ENCODE results near the gene CAMK1. TPM values are rescaled to one million over a fixed set of nuclear protein-coding genes. Genes with fewer than 3 reads are reported as not detected.

CAMK1 gene
- polyA plus RNA-seq (ENCODE audit: insufficient read length in 4 of 4), result 10 to 100 TPM; 18.9 to 22.6 (median 20.0) TPM

DNA sequence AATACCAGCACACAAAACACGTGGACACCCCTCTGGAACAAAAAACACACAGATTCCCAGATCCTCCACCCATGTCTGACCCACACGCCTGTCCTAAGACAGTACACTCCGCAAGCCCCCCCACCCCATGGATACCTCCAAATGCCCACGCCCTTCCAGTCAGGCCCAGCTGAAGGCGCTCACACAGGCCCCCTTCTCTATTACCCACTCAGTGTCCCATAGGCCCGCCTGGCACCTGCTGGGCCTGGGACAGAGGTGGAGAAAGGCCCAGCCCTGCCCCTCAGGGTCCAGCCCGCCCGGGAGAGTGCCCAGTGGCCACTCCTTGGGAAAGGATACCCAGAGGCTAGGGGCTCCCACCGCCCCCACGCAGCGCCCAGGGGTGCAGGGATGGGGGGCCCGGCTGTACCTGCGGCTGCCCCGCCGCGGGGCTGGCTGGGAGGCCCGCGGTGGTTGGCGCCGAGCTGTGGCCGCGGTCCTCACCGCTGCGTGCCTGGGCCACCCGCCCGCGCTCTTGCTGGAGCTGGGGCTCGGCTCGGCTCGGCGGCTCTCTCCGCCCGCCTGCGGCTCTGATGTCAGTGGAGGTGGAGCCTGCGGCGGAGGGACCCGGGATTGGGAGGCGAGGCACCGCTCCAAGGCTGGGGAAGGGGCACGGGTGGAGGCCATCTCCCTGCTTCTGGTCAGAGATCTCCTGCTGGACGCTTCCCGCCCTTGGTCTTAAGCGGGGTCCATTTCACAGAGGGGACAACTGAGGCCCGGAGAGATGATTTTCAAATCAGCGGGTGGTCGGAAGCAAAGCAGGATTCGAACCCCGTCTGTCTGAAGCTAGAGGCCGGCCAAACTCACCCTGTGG lies at the start of gene CAMK1:
Gene CAMK1 (minus strand): TSS at position 522 of the 850 bp plus-strand sequence. CDS start 2,198 bp downstream, outside the sequence.
- DNase-seq (ENCODE audit: low read depth in 4 of 4, low spot score in 3 of 4), result peak in 2 of 4 donors; percentile 31 to 63

DNA sequence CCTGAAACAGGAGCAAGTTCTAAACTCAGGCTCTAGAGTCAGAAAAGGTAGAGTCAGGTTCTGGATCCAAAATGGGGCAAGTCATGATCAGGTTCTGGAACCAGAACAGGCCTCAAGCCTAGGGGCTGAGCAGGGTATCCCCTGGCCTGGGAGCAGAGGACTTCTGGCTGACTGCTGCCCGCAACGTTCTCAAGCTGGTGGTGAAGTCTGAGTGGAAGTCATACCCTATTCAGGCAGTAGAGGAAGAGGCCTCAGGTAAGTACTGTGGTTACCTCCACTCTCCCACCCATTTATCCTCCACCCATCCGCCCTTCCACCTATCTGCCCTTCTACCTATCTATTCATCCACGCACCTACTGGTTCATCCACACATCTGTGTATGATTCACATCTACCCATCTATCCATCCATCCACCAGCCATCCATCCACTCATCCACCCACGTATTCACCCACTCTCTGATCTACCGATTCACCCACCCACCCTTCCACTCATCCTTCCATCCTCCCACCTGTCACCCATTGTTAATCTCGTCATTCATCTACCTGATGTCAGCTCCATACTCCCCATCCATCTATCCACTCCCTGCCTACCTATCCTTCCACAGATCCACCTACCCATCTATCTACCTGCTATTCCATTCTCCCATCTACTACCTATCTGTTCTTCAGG lies 49.1 kb upstream of the CAMK1 start:
- DNase-seq (ENCODE audit: low read depth in 4 of 4, low spot score in 3 of 4), result no peak

DNA sequence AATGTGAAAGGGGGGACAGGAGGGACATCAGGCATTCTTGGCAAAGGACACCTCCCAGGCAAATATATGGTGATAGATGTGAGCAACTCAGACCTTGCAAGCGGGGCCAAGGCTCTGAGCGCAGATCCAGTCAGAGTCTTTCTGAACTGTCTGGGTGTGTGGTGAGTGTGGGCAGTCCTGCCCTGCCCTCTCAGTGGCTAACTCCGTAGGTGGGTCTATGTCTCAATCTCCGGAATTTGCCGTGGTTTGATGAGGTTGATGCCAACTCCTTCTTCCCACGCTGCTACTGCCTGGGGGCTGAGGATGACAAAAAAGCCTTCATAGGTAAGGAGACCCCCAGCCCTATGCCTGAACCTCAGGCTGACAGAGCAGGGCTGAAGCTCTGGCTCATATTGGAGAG lies 47.7 kb upstream of the CAMK1 start:
- DNase-seq (ENCODE audit: low read depth in 4 of 4, low spot score in 3 of 4), result no peak

DNA sequence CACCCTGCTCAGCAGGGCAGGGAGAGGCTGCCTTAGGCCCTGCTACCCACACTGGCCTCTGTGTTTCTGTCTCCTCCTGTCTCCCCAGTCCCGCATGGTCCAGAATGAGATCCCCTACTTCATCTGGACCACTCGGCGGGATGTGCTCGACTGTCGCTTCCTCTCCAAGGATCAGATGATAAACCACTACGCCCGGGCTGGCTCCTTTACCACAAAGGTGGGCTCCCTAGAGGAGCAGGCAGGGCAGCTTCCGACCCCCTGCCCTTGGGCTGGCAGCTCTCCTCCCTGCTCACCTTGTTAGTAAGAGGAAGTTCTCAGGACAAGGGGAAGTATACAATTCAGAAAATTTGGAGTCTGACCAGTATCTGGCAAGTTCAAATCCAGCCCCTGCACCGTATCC lies 46.2 kb upstream of the CAMK1 start:
- no peak for DNase-seq (ENCODE audit: low read depth in 4 of 4, low spot score in 3 of 4)

DNA sequence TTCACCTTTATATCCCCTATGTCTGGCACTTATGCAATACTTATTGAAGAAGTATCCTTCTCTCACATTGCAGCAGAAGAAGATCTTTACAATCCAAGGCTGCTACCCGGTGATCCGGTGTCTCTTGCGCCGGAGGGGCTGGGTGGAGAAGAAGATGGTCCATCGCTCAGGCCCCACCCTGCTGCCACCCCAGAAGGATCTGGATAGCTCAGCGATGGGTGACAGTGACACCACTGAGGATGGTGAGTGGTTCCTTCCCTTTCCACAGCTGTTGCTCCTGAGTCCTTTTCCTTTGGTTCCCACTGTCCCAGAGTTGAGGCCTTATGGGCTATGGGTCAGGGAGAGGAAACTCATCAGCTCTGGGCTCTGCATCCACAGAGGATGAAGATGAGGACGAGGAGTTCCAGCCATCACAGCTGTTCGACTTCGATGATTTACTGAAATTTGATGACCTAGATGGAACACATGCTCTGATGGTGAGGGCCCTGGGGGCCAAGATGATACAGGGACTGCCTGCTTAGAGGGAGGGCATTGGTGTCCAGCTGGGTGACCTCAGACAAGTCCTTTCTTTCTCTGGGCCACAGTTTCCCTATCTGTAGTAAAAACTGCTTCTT lies 43.2 kb upstream of the CAMK1 start:
- DNase-seq (ENCODE audit: low read depth in 4 of 4, low spot score in 3 of 4), result no peak

DNA sequence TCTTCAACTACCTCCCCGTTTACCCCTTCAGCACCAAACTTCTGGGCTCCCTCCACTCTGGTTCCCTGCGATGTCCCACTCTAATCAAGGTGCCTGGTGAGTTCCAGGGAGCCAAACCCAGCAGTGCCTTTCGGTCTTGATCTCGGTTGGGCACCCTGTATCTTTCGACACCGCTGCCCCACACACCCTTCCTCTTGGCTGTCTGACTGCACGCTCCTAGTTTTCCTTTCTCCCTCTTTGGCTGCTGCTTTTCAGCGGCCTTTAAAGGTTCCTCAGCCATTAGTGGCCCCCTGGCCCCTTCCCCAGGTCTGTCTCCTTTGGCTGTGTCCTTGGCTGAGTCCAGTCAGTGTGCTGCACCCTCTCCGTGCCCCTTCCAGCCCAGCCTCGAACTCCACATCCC lies 41.1 kb upstream of the CAMK1 start:
- no peak for DNase-seq (ENCODE audit: low read depth in 4 of 4, low spot score in 3 of 4)

DNA sequence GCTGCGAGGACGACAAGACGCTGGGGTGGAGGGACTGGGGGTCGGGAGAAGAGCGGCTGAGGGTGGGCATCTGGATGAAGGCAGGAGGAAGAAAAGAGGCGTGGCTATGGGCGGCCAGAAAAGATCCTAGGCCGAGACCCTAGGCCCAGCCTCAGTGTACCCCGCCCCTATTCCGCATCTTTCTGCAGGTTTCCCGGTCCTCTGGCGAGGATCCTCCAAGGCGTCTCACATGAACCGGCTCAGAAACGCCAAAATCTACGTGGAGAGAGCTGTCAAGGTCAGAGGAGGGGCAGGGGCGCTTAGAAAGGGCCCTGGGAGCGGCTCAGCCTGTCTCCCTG lies 40.7 kb upstream of the CAMK1 start:
- DNase-seq (ENCODE audit: low read depth in 4 of 4, low spot score in 3 of 4), result no peak

DNA sequence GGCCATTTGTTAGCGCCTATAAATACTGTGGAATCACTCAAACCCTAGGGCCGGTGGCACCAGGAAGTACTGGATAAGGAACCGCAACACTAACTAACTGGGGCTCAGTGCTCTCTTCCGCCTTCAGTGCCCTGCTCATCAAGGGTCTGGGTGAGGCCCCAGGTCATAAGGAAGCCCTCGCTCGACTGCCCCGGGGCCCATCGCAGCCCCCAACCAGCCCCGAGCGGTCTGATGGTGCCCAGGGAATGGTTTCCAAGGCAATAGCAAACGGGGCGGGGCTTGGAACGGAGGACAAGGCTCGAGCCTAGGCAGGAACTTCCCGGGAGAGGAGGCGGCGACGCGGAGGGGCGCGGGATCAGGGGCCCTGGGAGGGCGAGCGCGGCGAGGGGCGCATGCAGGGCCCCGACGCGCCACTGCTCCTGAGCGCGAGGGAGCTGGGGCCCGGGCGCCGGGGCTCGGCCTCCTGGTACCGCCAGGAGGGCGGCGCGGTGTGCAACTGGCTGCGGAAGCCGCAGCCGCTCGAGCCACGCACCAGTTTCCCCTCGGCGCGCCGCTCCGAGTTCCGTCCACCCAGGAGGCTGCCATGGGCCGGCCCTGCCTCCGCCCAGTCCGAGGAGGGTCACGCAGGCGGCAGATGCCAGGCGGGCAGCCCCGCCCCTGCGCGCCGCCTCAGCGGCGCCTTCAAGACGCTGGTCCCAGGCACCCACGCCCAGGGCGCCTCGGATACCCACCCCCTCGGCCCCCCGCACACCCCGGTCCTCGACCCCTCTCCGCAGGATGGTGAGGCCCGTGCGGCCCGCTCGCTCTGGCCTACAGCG lies 40.1 kb upstream of the CAMK1 start, which contains the start of gene TTLL3:
Gene TTLL3 (plus strand): TSS at position 648 of the 818 bp plus-strand sequence. CDS start 400 bp downstream, outside the sequence.
- DNase-seq (ENCODE audit: low read depth in 4 of 4, low spot score in 3 of 4), result peak in 2 of 4 donors; percentile 39 to 57

DNA sequence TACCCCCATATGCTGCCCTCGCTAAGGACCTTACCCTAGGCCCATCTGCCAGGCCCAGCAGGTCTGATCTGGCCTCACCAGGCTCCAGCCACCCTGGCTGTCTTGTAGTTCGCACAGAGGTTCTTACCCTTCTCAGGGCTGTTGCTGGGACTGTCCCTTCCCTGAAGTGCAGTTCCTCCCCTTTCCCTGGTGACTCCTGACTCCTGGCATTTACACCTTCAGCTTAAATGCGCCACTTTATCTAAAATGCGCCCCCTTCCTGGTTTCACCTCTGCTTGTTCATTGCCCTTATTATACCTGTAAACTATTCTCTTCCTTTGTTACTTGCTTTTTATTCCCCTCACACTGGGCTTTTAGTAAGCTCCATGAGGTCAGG lies 39.5 kb upstream of the CAMK1 start:
- no peak for DNase-seq (ENCODE audit: low read depth in 4 of 4, low spot score in 3 of 4)

DNA sequence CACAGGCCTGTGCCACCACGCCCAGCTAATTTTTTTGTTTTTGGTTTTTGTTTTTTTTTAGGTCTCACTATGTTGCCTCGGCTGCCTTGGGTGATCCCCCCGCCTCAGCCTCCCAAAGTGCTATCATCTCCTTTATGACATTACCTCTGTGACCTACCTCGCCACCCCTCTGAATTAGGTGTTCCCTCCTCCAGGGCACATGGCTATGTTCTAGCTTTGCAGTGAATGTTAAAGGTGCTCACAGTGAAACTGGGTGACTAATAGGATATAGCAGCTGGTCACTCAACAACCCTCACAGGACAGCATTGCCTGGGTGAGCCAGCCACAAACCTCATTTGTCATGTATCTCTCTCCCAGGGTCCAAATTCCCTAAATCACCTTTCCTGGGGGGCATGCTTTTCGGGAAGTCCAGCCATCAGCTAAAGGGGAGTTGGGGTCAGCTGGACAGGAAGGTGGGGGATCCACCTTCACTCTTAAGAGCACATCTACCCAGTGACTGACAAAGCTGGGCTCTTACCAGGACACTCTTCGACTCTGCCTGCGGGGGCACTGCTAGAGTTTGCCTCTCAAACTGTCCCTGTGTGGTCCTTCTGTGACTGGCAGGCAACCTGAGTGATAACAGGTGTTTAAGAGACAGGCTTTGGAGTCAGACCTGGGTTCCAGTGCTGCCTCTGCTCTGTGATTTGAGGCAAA lies 38.7 kb upstream of the CAMK1 start:
- DNase-seq (ENCODE audit: low read depth in 4 of 4, low spot score in 3 of 4), result no peak

DNA sequence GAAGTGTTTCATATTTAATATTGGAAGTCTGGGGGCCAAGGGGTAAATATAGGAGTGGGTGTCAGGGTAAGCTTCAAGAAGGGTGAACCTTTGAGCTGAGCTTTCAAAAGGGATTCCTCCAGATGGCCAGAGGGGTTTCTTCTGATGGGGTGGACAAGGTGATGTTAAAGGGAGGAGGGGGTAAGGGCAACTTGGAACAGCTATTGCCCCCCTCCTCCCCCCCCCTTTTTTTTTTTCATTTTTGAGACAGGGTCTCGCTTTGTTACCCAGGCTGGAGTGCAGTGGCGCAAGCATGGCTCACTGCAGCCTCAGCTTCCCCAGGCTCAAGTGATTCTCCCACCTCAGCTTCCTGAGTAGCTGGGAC lies 38.2 kb upstream of the CAMK1 start:
- no peak for DNase-seq (ENCODE audit: low read depth in 4 of 4, low spot score in 3 of 4)

DNA sequence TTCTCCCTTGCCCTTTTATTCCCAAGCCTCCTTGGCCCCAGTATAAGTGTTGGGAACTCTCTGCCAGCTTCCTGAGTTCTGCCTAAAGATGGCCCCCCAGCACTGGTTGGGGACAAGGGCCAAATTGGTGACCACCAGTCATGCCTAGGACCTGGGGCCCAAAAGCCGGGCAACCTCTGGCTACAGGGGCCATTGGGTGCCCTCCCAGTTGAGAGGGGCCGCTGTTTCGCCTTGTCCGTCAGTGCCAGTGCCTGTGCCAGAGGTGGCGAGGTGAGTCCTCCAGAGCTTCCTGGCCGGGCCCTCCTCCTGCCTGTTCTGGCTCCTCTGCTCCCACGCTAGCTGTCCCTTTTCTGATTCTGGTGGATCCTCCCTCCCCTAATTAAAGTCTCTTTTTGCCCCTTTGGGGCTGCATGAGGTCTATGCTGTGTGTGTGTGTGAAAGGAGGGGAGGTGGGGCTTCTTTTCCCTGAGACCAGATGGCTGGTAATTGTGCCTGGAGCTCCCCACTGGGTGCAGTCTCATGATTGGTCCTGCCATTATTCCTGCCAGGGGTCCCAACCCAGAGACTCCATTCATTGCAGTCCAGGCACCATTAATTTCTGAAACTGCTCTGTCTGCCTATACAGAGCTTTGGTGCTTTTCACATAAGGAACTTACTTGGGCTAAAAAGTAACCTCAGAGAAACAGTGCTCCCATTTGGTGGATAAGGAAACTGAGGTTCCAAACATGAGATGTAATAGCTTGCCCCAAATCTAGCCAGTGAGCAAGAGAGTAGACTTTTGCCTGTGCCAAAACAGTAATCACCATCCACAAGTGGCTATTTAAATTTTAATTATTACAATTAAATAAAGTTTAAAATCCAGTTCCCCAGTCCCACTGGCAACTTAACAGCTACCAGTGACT lies 37.2 kb upstream of the CAMK1 start:
- DNase-seq (ENCODE audit: low read depth in 4 of 4, low spot score in 3 of 4), result no peak

DNA sequence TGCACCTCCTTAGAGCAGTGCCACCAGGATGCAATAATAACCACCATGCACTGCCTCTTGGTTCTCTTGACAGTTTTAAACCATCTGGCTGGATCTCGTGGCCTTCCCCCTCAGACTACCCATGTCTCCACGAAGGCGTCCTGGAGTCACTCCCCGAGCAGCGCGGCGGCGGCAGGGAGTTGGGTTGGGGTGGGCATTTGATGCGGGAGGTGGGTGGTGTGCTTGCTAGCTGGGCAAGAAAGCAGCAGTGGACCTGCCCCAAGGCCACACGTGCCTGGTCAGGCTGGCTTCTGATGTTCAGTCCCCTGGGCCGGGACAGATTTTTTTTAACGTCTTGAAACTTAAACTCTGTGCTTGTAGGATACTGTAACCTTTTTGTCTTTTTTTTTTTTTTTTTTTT lies 36.4 kb upstream of the CAMK1 start:
- DNase-seq (ENCODE audit: low read depth in 4 of 4, low spot score in 3 of 4), result no peak

DNA sequence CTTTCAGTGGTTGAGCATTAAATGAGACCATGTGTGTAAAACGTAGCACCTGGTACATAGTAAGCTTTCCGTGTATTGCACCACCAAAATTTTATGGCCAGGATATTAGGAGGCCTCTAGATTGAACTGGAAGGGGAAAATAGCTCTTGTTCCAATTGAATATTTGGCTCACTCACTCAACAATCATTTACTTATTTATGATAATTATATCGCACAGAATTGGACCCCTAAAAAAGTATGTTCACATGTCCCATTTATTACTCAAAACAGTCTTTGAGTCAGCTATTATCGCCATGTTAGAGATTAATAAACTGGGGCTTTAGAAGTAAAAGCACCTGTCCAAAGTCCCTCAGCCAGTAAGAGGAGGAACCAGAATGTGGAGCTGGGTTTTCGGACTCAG lies 35.2 kb upstream of the CAMK1 start:
- DNase-seq (ENCODE audit: low read depth in 4 of 4, low spot score in 3 of 4), result no peak

DNA sequence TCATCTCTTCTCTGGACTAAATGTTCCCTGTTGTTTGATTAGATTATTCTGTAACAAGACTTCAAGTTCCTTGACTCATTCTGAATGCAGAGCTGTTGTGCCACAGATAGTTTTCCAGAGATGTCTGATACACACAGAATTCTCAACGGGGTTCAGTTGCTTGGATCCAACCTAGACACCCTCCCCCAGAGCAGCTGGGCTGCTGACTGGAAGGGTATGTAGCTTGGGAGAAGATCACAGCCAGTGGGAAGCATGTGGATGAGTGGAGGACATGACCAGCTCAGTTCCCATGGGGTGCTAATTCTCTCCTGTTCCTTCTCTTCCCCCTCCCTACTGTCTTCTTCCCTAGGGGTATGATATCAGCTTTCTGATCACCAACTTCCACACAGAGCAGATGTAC lies 33.7 kb upstream of the CAMK1 start:
- no peak for DNase-seq (ENCODE audit: low read depth in 4 of 4, low spot score in 3 of 4)

DNA sequence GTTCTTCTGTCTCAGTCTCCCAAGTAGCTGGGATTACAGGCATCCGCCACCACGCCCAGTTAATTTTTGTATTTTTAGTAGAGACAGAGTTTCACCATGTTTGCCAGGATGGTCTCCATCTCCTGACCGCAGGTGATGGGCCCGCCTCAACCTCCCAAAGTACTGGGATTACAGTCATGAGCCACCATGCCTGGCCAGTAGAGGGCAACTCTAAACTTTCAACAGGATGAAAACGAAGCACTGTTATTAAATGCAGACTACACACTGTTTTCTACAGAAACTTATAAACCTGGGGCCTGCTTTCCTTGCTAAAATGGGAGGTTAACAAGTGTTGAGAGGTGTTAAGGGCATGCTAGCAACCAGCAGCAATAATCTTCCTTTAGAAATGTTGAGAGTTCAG lies 30.8 kb upstream of the CAMK1 start:
- DNase-seq (ENCODE audit: low read depth in 4 of 4, low spot score in 3 of 4), result no peak

DNA sequence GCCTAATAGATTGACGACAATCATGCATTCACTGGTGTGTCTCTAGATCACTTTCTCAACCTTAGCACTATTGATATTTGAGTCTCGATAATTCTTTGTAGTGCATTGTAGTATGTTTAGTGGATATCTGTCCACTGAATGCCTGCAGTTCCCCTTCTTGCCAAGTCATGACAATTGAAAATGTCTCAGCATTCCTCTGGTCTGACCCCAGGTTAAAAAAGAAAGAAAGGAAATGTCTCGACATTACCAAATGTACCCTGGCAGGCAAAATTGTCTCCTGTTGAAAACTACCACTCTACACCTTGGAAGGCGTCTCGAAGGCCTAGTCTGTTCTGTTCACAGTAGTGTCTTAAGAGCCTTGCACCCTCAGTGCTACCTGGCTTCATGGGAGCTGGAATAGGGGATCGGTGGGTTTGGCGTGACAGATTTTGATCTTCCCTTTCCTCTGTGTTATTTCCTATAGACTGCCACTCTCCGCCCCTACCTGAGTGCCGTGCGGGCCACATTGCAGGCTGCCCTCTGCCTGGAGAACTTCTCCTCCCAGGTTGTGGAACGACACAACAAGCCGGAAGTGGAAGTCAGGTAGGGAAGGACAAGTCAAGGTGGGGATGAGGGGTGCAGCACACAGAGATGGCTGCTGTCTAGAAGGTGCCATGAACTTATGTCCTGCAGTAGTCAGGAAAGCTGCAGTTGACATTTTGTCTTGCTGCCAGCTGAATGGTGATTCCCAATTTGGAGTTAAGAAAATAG lies 27.6 kb upstream of the CAMK1 start:
- DNase-seq (ENCODE audit: low read depth in 4 of 4, low spot score in 3 of 4), result no peak

DNA sequence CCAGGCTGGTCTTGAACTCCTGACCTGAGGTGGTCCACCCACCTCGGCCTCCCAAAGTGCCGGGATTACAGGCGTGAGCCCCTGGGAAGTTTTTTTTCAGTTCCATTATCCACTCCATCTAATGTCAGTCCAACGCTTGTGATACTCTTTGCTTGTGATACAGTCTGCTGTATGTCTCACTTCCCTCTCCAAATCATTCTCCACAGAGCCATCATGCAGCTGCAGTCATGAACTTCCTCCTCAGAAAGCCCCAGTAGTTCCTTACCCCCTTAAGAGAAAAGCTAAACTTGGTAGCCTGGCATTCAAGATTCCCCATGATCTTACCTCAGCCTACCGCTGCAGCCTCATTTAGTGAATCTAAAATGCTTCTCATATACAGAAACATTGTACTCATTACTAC lies 25.5 kb upstream of the CAMK1 start:
- DNase-seq (ENCODE audit: low read depth in 4 of 4, low spot score in 3 of 4), result no peak

DNA sequence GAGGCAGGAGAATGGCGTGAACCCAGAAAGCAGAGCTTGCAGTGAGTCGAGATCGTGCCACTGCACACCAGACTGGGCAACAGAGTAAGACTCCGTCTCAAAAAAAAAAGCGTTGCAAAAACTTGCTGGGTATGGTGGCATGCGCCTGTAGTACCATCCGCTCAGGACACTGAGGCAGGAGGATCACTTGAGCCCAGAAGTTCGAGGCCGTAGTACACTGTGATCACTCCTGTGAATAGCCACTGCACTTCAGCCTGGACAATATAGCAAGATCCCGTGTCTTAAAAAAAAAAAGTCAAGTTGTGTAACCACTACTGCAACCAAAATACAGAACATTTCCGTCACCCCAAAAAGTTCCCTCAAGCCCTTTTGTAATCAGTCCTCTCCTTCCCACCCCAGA lies 24.7 kb upstream of the CAMK1 start:
- no peak for DNase-seq (ENCODE audit: low read depth in 4 of 4, low spot score in 3 of 4)

Measured in right renal pelvis (tissue), 4 donors.